HCT116 (cell line): Measurements from ENCODE around the gene SLC35F3. TPM values are rescaled to one million over a fixed set of nuclear protein-coding genes. Genes with fewer than 3 reads are reported as not detected.

Experiments
- ATAC-seq: fragments of 200-7000 bp; cut with Tn5 transposase; 2 replicates; pipeline ENCODE4 v1.9.1; 2020; ENCODE audit warnings: mild to moderate bottlenecking, moderate library complexity
- BruUV-seq: library from RNA; stranded (reverse); fragments of 400-500 nt; replicated peaks from 2 replicates; lab custom pipeline; 2021; lab: Mats Ljungman, UMichigan
- CTCF ChIA-PET: fragments of 300-600 bp; sonication (Branson Sonifier 250); formaldehyde crosslinking; loops from one replicate; lab custom pipeline; 2021; ENCODE audit warnings: antibody characterized with exemption; lab: Charles Lee
- POLR2A ChIA-PET: fragments of 300-600, 350-600 bp; sonication (Branson Sonifier 250); formaldehyde crosslinking; loops from one replicate; lab custom pipeline; 2021; ENCODE audit warnings: antibody characterized with exemption; lab: Charles Lee
- RAD21 ChIA-PET, 2 experiments: fragments of 300-600 bp; sonication (Branson Sonifier 250); formaldehyde crosslinking; loops; one replicate each; lab custom pipeline; 2023; ENCODE audit warnings: low total read pairs in 2 of 2; ENCODE audit not compliant: uncharacterized antibody in 2 of 2, unreplicated experiment in 2 of 2, low non-redundant PET in 1 of 2; lab: Charles Lee
- DNase-seq: peaks from one replicate; pipeline ENCODE4 v3.0.0-alpha.2; 2010; ENCODE audit warnings: low read depth, low spot score
- H2AFZ ChIP-seq: fragments of 200-600 bp; shearing (Covaris generic), sonication (generic); 2 replicates; pipeline ENCODE4 v1.6.1; 2017; ENCODE audit warnings: low read depth, mixed run types, mixed read lengths, antibody characterized with exemption, low read length; ENCODE audit not compliant: poor library complexity, severe bottlenecking
- H3K27ac ChIP-seq: 2 replicates; pipeline ENCODE4 v1.5.1; 2012; ENCODE audit warnings: low read depth, low read length
- H3K27me3 ChIP-seq: fragments of 200-600 bp; sonication (generic); 2 replicates; pipeline ENCODE4 v1.6.1; 2016; ENCODE audit warnings: mixed run types, low read length, mixed read lengths; ENCODE audit not compliant: insufficient read depth
- H3K36me3 ChIP-seq, 2 experiments: fragments of 200-500 bp in 1 of 2; fragments of 200-600 bp in 1 of 2; sonication (Bioruptor generic) in 1 of 2; sonication (generic) in 1 of 2; 2 replicates each; pipeline versions ENCODE4 v1.5.1 to v1.6.1; 2014 to 2016; ENCODE audit warnings: low read length in 2 of 2, inconsistent platforms in 1 of 2, mixed read lengths in 1 of 2, mixed run types in 1 of 2; ENCODE audit not compliant: insufficient read depth in 2 of 2, control insufficient read depth in 1 of 2
- H3K4me1 ChIP-seq, 2 experiments: fragments of 200-600 bp in 1 of 2; sonication (generic) in 1 of 2; 2 replicates each; pipeline versions ENCODE4 v1.5.1 to v1.6.1; 2012 to 2017; ENCODE audit warnings: low read length in 2 of 2, inconsistent platforms in 1 of 2, mild to moderate bottlenecking in 1 of 2, mixed read lengths in 1 of 2, mixed run types in 1 of 2, moderate library complexity in 1 of 2; ENCODE audit not compliant: insufficient read depth in 2 of 2, control insufficient read depth in 1 of 2
- H3K4me2 ChIP-seq: fragments of 200-600 bp; sonication (generic); 2 replicates; pipeline ENCODE4 v1.6.1; 2017; ENCODE audit warnings: mixed run types, low read length, mixed read lengths
- H3K4me3 ChIP-seq, 2 experiments: fragments of 200-600 bp in 1 of 2; sonication (generic) in 1 of 2; replicated peaks in 1 of 2; 2 replicates each; pipeline ENCODE4 v1.5.1; 2011 to 2016; ENCODE audit warnings: low read length in 2 of 2, control low read depth in 1 of 2, low read depth in 1 of 2, mild to moderate bottlenecking in 1 of 2, mixed read lengths in 1 of 2, mixed run types in 1 of 2
- H3K79me2 ChIP-seq: fragments of 200-600 bp; sonication (generic); 2 replicates; pipeline ENCODE4 v1.6.1; 2017; ENCODE audit warnings: mild to moderate bottlenecking, mixed run types, low read length, moderate library complexity, mixed read lengths; ENCODE audit not compliant: insufficient read depth
- H3K9ac ChIP-seq: fragments of 200-600 bp; sonication (generic); 2 replicates; pipeline ENCODE4 v1.6.1; 2016; ENCODE audit warnings: low read length, mixed read lengths
- H3K9me2 ChIP-seq: fragments of 200-600 bp; sonication (generic), shearing (Covaris generic); 2 replicates; pipeline ENCODE4 v1.6.1; 2017; ENCODE audit warnings: mixed run types, mild to moderate bottlenecking, moderate library complexity; ENCODE audit not compliant: insufficient read depth
- H3K9me3 ChIP-seq, 2 experiments: fragments of 200-500 bp in 1 of 2; fragments of 200-600 bp in 1 of 2; sonication (Bioruptor generic) in 1 of 2; sonication (generic) in 1 of 2; 2 replicates each; pipeline ENCODE4 v1.6.1; 2014 to 2017; ENCODE audit warnings: low read length in 2 of 2, mixed read lengths in 2 of 2, inconsistent platforms in 1 of 2, low read depth in 1 of 2, mild to moderate bottlenecking in 1 of 2, mixed run types in 1 of 2, moderate library complexity in 1 of 2; ENCODE audit not compliant: control insufficient read depth in 1 of 2, insufficient read depth in 1 of 2
- H4K20me1 ChIP-seq: fragments of 200-600 bp; sonication (generic), shearing (Covaris generic); 2 replicates; pipeline ENCODE4 v1.6.1; 2017; ENCODE audit warnings: mixed run types, mild to moderate bottlenecking, moderate library complexity; ENCODE audit not compliant: insufficient read depth
- CTCF ChIP-seq, 3 experiments: fragments of 200-600 bp in 1 of 3; sonication (generic) in 1 of 3; IDR thresholded peaks in 2 of 3; conservative IDR thresholded peaks in 1 of 3; 2 replicates each; pipeline ENCODE4 v1.5.1; 2012 to 2017; ENCODE audit warnings: low read depth in 2 of 3, low read length in 2 of 3, antibody characterized with exemption in 1 of 3, borderline replicate concordance in 1 of 3, control low read depth in 1 of 3, mild to moderate bottlenecking in 1 of 3, mixed read lengths in 1 of 3, mixed run types in 1 of 3, moderate library complexity in 1 of 3; ENCODE audit not compliant: insufficient read depth in 1 of 3
- ELF1 ChIP-seq: IDR thresholded peaks from 2 replicates; pipeline ENCODE4 v1.6.1; 2012; ENCODE audit warnings: low read depth, borderline replicate concordance
- SP1 ChIP-seq: IDR thresholded peaks from 2 replicates; pipeline ENCODE4 v1.6.1; 2012; ENCODE audit warnings: low read depth
- TCF7L2 ChIP-seq: IDR thresholded peaks from 2 replicates; pipeline ENCODE4 v1.7.0; 2011; ENCODE audit warnings: borderline replicate concordance, inconsistent platforms; ENCODE audit not compliant: insufficient read depth, insufficient read length; ENCODE audit errors: extremely low read depth
- intact Hi-C: fragments of 100-400 bp; cut with micrococcal nuclease; formaldehyde crosslinking; loops from 2 replicates; pipeline ENCODE4 v1.10.0; 2022
- total RNA-seq: library from RNA; stranded (reverse); gene quantifications from one replicate; pipeline ENCODE4 v1.2.1, GENCODE V29; 2021; ENCODE audit not compliant: unreplicated experiment
- TF ChIP-seq, protein P1 (sequence below): IDR thresholded peaks from 2 replicates; pipeline ENCODE4 v1.6.1; 2011; ENCODE audit warnings: mild to moderate bottlenecking, low read length, moderate library complexity; ENCODE audit not compliant: insufficient replicate concordance; ENCODE audit errors: extremely low read depth

The SLC35F3 gene
- total RNA-seq, 1 experiment from 2014 or later = 6.4 TPM

- TF ChIP-seq CTCF (IDR thresholded peaks at IDR 0.05 in 2 of 3, conservative IDR thresholded peaks at IDR 0.05 in 1 of 3; ENCODE audit: borderline replicate concordance in 1 of 3, insufficient read depth in 1 of 3, low read depth in 2 of 3, low read length in 2 of 3) = no peak
- TF ChIP-seq, protein P1, sequence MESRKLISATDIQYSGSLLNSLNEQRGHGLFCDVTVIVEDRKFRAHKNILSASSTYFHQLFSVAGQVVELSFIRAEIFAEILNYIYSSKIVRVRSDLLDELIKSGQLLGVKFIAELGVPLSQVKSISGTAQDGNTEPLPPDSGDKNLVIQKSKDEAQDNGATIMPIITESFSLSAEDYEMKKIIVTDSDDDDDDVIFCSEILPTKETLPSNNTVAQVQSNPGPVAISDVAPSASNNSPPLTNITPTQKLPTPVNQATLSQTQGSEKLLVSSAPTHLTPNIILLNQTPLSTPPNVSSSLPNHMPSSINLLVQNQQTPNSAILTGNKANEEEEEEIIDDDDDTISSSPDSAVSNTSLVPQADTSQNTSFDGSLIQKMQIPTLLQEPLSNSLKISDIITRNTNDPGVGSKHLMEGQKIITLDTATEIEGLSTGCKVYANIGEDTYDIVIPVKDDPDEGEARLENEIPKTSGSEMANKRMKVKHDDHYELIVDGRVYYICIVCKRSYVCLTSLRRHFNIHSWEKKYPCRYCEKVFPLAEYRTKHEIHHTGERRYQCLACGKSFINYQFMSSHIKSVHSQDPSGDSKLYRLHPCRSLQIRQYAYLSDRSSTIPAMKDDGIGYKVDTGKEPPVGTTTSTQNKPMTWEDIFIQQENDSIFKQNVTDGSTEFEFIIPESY = no peak
Measured at GRCh38 chr1:234331507-234331906, 427.0 kb downstream of the SLC35F3 start (continued).

GRCh38 chr1:234336359-234336758 lies 431.9 kb downstream of the SLC35F3 start:
- TF ChIP-seq SP1 (no peak), TCF7L2 (no peak), ELF1 (no peak)
- Histone ChIP-seq H2AFZ (no peak overlapping the region), H3K4me1 (no peaks in the 10 kb centered on the region), H3K27me3 (no peaks in the 10 kb centered on the region), H3K36me3 (no peaks in the 10 kb centered on the region), H3K9me2 (no peaks in the 10 kb centered on the region), H3K9ac (no peak overlapping the region), H3K9me3 (peaks cover 8 to 9% of the 10 kb centered on the region in 2 experiments; a peak in 2 of 4 replicates), H3K4me2 (no peak overlapping the region), H3K4me3 (no peak overlapping the region), H4K20me1 (no peaks in the 10 kb centered on the region), H3K79me2 (no peaks in the 10 kb centered on the region), H3K27ac (no peak overlapping the region)
- RAD21 ChIA-PET = no interaction called here
- ATAC-seq (no peak), DNase-seq (no peak)
- intact Hi-C loops = no loop called here
- POLR2A ChIA-PET = no interaction called here
- CTCF ChIA-PET = interaction anchor here (0.7 kb wide), 1 partner anchor 27 kb away, joined by 3 read pairs; no protein-coding TSS in a partner anchor
- no TSS peak for BruUV-seq
